PC-9 (cell line): ENCODE measurements around the gene SMKR1.

Experiments
- CTCF ChIP-seq: fragments of 200-600 bp; sonication (generic); conservative IDR thresholded peaks from 2 replicates; pipeline ENCODE4 v1.6.1; 2017; ENCODE audit warnings: mixed run types, antibody characterized with exemption, mild to moderate bottlenecking, moderate library complexity
- EZH2 ChIP-seq: fragments of 200-600 bp; sonication (generic); IDR thresholded peaks from 2 replicates; pipeline ENCODE4 v1.8.0; 2017; ENCODE audit warnings: antibody characterized with exemption, low read depth

GRCh38 chr7:129453510-129454248 lies 48.7 kb upstream of the SMKR1 start:
- TF ChIP-seq CTCF (no peak), EZH2 (no peak)
